Heart left ventricle (tissue), 16 donors: ENCODE results near the gene RPS29. TPM values are rescaled to one million over a fixed set of nuclear protein-coding genes. Genes with fewer than 3 reads are reported as not detected.

Experiments
- ATAC-seq, 4 donors: fragments of 200-7000 bp; cut with Tn5 transposase; one replicate each; pipeline ENCODE4 v1.9.1; 2020 to 2022; ENCODE audit warnings: moderate library complexity in 4 of 4, mild to moderate bottlenecking in 3 of 4, moderate number of reproducible peaks in 1 of 4
- DNase-seq, 5 donors: peaks; one replicate each; pipeline ENCODE4 v3.0.0-alpha.2; 2020
- H3K27ac ChIP-seq, 12 donors: fragments of 200-600 bp; sonication (generic) in 4 of 12; one replicate each; pipeline versions ENCODE4 v1.5.0 to v1.8.0; 2016 to 2022; ENCODE audit warnings: mild to moderate bottlenecking in 2 of 12
- H3K27me3 ChIP-seq, 9 donors: fragments of 200-600 bp; sonication (generic) in 2 of 9; one replicate each; pipeline versions ENCODE4 v1.5.1 to v1.8.0; 2016 to 2022; ENCODE audit warnings: mild to moderate bottlenecking in 3 of 9
- H3K36me3 ChIP-seq, 9 donors: fragments of 200-600 bp; sonication (generic) in 2 of 9; one replicate each; pipeline versions ENCODE4 v1.5.0 to v1.8.0; 2018 to 2022; ENCODE audit warnings: mild to moderate bottlenecking in 2 of 9
- H3K4me1 ChIP-seq, 12 donors: fragments of 200-600 bp; sonication (generic) in 4 of 12; one replicate each; pipeline versions ENCODE4 v1.5.0 to v1.8.0; 2016 to 2022; ENCODE audit warnings: mild to moderate bottlenecking in 3 of 12
- H3K4me3 ChIP-seq, 12 donors: fragments of 200-600 bp; sonication (generic) in 4 of 12; one replicate each; pipeline versions ENCODE4 v1.5.0 to v1.8.0; 2017 to 2022; ENCODE audit warnings: mild to moderate bottlenecking in 9 of 12, moderate library complexity in 4 of 12
- H3K9me3 ChIP-seq, 12 donors: fragments of 200-600 bp; sonication (generic) in 4 of 12; one replicate each; pipeline versions ENCODE4 v1.5.0 to v1.8.0; 2016 to 2022; ENCODE audit warnings: mild to moderate bottlenecking in 1 of 12
- CTCF ChIP-seq, 12 donors: fragments of 200-600 bp; sonication (generic) in 4 of 12; IDR thresholded peaks; one replicate each; pipeline versions ENCODE4 v1.5.0 to v1.8.0; 2018 to 2022; ENCODE audit warnings: antibody characterized with exemption in 12 of 12, mild to moderate bottlenecking in 5 of 12
- POLR2A ChIP-seq, 2 donors: fragments of 450-650 bp; IDR thresholded peaks; one replicate each; pipeline ENCODE4 v1.6.1; 2017; ENCODE audit warnings: antibody characterized with exemption in 2 of 2, mild to moderate bottlenecking in 2 of 2, moderate library complexity in 2 of 2
- WGBS, 4 donors: extraction: QIAGEN DNeasy Blood & Tissue Kit in 2 of 4; methylation state at CpG; one replicate each; pipeline versions ENCODE4 v1.1.5 to v1.1.7; 2013 to 2018; 5-methylcytosine and 5-hydroxymethylcytosine counted together
- intact Hi-C, 10 donors: fragments of 100-400 bp; cut with DNase I; formaldehyde crosslinking; loops; one replicate each; pipeline versions ENCODE4 v1.11.1 to v1.14.2; 2022
- polyA plus RNA-seq, 2 donors: library from polyadenylated mRNA; stranded (reverse); fragments of 200-250 nt; gene quantifications; one replicate each; pipeline ENCODE4 v1.2.3, GENCODE V29; 2013
- total RNA-seq, 9 donors: library from RNA; depleted of rRNA in 2 of 9; stranded (reverse); fragments of >200 nt in 2 of 9; fragmentation: NEBNext Ultra II Directional in 3 of 9; extraction: Animal tissue kit (Norgen Biotek cat#: 25700) in 3 of 9; gene quantifications; one replicate each; pipeline versions ENCODE4 v1.1.0 to v1.2.4, GENCODE V29; 2016 to 2023
- donor health status: ischemic (EF 13 %, LVEDD 7.1; RV severe dilation, severe dysfunction).
- donor health status: healthy with polysubstance abuse.
- donor health status: DM: no; HTN: yes; CAD: no.
- donor health status: DM: no; HTN: no; CAD: no.
- donor health status: ischemic (EF 25% LVEDD 6.9; RV normal size, moderate dysfunction).
- donor health status: ischemic (EF 25% LVEDD 5.7; RV mildly dilated, moderate dysfunction).
- donor health status: healthy.
- donor health status: DM: yes; HTN: yes; CAD: no.
- donor health status: ischemic (EF 35%, LVEDD 5.7; RV mildly dilated, moderate dysfunction).
- donor health status: nonischemic (EF 11% LVEDD 7.7; RV severe dilation, severe dysfunction).
- donor health status: DM: yes; HTN: yes; CAD: no.
- donor health status: PGD.
- donor health status: ischemic (EF 29% LVEDD 5.4; RV normal size, mild dysfunction).
- donor health status: nonischemic (EF 23%, LVEDD 6.1; RV moderate dilation, normal function).

RPS29 gene
- total and polyA plus RNA-seq, 11 donors, result 507 to 4,598 (median 922) TPM

DNA sequence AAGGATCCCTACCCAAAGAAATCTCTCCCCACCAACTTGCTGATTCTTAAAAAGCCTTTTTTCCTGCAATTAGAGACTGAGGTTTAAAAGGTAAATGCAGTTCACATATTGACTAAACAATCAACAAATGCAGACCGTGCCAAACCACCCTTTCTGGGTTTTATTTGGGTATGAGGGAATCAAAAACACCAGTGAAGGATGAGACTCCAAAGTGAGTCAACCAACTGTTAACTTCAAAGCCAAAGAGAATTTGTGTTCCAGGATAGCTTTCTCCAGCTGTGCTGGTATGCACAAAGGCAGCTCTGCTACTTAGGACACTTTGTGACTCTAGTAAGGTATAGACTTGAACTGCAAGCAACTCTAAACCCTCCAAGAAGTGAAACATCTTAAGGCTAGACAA is 39.4 kb downstream of the RPS29 start:
- DNase-seq (no peak), ATAC-seq (no peak)
- TF ChIP-seq CTCF (IDR thresholded peaks at IDR 0.05), result no peak
- no peak for TF ChIP-seq POLR2A (IDR thresholded peaks at IDR 0.05)
- H3K9me3 ChIP-seq, result no peaks in the 10 kb centered on the region
- 68 to 88% (median 80%) methylated on average over 1 of the region's 1 CpG for WGBS, 4 donors
- no peak overlapping the region for H3K27ac ChIP-seq
- H3K36me3 ChIP-seq, result no peaks in the 10 kb centered on the region
- no peaks in the 10 kb centered on the region for H3K4me1 ChIP-seq
- intact Hi-C loops, result no loop called here
- no peaks in the 10 kb centered on the region for H3K27me3 ChIP-seq
- no peak overlapping the region for H3K4me3 ChIP-seq

DNA sequence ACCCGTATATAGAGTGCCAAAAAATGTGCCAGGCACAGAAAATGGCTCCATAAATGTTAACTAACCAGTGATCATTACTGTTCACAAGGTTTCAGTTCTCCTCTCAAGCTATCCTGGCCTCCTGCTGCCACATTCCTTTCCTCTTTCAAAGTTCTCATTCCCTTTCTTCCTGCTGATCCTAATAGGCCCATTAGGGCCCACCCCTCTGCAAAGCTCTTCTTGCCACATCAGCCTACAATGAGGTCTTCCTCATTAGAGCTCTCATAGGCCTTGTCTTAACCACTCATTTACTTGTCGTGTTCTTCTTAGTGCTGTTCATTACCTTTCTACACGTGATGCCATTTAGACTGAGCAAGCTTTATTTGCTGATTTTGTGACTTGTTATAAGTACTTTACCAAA is 40.5 kb downstream of the RPS29 start:
- ATAC-seq, result no peak
- H3K4me3 ChIP-seq, result no peak overlapping the region
- H3K27ac ChIP-seq, result no peak overlapping the region
- WGBS, 4 donors, result 73 to 84% (median 76%) methylated on average over 3 of the region's 3 CpGs
- DNase-seq, result no peak
- TF ChIP-seq POLR2A (IDR thresholded peaks at IDR 0.05), result no peak
- TF ChIP-seq CTCF (IDR thresholded peaks at IDR 0.05), result no peak
- no peaks in the 10 kb centered on the region for H3K4me1 ChIP-seq
- H3K27me3 ChIP-seq, result no peaks in the 10 kb centered on the region
- intact Hi-C loops, result no loop called here
- no peaks in the 10 kb centered on the region for H3K9me3 ChIP-seq
- H3K36me3 ChIP-seq, result no peaks in the 10 kb centered on the region

GRCh38 chr14:49545071-49545470 is 41.1 kb downstream of the RPS29 start:
- Histone ChIP-seq H3K36me3 (no peaks in the 10 kb centered on the region), H3K27me3 (no peaks in the 10 kb centered on the region), H3K27ac (no peak overlapping the region), H3K4me3 (no peak overlapping the region), H3K9me3 (no peaks in the 10 kb centered on the region), H3K4me1 (peaks cover 0 to 4% (median 0%) of the 10 kb centered on the region in 12 donors)
- intact Hi-C loops, result no loop called here
- DNase-seq, result no peak
- 85 to 92% (median 85%) methylated on average over 6 of the region's 6 CpGs for WGBS, 4 donors
- TF ChIP-seq CTCF (IDR thresholded peaks at IDR 0.05) (no peak), POLR2A (IDR thresholded peaks at IDR 0.05) (no peak)
- ATAC-seq, result no peak

- no peaks in the 10 kb centered on the region for H3K27me3 ChIP-seq
- peaks cover 0 to 4% (median 0%) of the 10 kb centered on the region in 12 donors for H3K4me1 ChIP-seq
- H3K36me3 ChIP-seq, result no peaks in the 10 kb centered on the region
- no peak for DNase-seq
- no peak overlapping the region for H3K4me3 ChIP-seq
- H3K27ac ChIP-seq, result no peak overlapping the region
- ATAC-seq, result no peak
- no peaks in the 10 kb centered on the region for H3K9me3 ChIP-seq
- intact Hi-C loops, result no loop called here
- 90 to 95% (median 94%) methylated on average over 2 of the region's 2 CpGs for WGBS, 4 donors
- TF ChIP-seq CTCF (IDR thresholded peaks at IDR 0.05) (no peak), POLR2A (IDR thresholded peaks at IDR 0.05) (no peak)
These were observed 45.1 kb downstream of the RPS29 start for GRCh38 chr14:49541049-49541448.
